T-helper 2 cell treated with Interferon-gamma antibody and Interleukin-4, amounts not matched to agents 5 μg/mL and 100 μg/mL, for 36 hours (primary cell): Measurements from ENCODE around the gene SESN1.
"Not testable (repeated sequence)": the region's sequence is repeated elsewhere in the genome, so short reads cannot be mapped to it uniquely, and the experiment has no call there.

Source experiments
- DNase-seq: peaks from one replicate; pipeline ENCODE4 v3.0.0; 2021; ENCODE audit warnings: low spot score
- H3K27ac Mint-ChIP-seq: one replicate; pipeline ENCODE4 v1.8.0; 2021; ENCODE audit warnings: mild to moderate bottlenecking, mixed read lengths
- H3K27me3 Mint-ChIP-seq: one replicate; pipeline ENCODE4 v1.8.0; 2021; ENCODE audit warnings: low read depth, mixed read lengths
- H3K36me3 Mint-ChIP-seq: one replicate; pipeline ENCODE4 v1.8.0; 2021; ENCODE audit warnings: low read depth, mixed read lengths
- H3K4me1 Mint-ChIP-seq: one replicate; pipeline ENCODE4 v1.8.0; 2021; ENCODE audit warnings: low read depth, mixed read lengths
- H3K4me3 Mint-ChIP-seq: one replicate; pipeline ENCODE4 v1.8.0; 2022; ENCODE audit warnings: mild to moderate bottlenecking, moderate library complexity, mixed read lengths
- H3K9me3 Mint-ChIP-seq: one replicate; pipeline ENCODE4 v1.8.0; 2021; ENCODE audit warnings: mixed read lengths

Gene SESN1

DNA sequence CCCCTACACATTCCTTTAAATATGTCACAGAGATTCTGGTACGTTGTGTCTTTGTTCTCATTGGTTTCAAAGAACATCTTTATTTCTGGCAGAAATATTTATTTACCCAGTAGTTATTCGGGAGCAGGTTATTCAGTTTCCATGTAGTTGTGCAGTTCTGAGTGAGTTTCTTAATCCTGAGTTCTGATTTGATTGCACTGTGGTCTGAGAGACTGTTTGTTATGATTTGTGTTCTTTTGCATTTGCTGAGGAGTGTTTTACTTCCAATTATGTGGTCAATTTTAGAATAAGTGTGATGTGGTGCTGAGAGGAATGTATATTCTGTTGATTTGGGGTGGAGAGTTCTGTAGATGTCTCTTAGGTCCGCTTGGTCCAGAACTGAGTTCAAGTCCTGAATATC, 18.0 kb upstream of the SESN1 start:
- H3K4me3 Mint-ChIP-seq, H3K27ac Mint-ChIP-seq, H3K27me3 Mint-ChIP-seq, DNase-seq, H3K9me3 Mint-ChIP-seq: not testable (repeated sequence)
- peaks cover 23% of the 10 kb centered on the region for H3K36me3 Mint-ChIP-seq
- H3K4me1 Mint-ChIP-seq: peaks cover 13% of the 10 kb centered on the region

DNA sequence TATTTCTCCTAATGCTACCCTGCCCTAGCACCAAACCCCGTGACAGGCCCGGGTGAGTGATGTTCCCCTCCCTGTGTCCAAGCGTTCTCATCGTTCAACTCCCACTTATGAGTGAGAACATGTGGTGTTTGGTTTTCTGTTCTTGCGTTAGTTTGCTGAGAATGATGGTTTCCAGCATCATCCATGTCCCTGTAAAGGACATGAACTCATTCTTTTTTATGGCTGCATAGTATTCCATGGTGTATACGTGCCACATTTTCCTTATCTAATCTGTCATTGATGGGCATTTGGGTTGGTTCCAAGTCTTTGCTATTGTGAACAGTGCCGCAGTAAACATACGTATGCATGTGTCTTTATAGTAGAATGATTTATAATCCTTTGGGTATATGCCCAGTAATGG, 15.0 kb upstream of the SESN1 start:
- DNase-seq, H3K9me3 Mint-ChIP-seq, H3K4me3 Mint-ChIP-seq, H3K27me3 Mint-ChIP-seq, H3K27ac Mint-ChIP-seq: not testable (repeated sequence)
- H3K36me3 Mint-ChIP-seq: peaks cover 25% of the 10 kb centered on the region
- H3K4me1 Mint-ChIP-seq: peaks cover 18% of the 10 kb centered on the region

DNA sequence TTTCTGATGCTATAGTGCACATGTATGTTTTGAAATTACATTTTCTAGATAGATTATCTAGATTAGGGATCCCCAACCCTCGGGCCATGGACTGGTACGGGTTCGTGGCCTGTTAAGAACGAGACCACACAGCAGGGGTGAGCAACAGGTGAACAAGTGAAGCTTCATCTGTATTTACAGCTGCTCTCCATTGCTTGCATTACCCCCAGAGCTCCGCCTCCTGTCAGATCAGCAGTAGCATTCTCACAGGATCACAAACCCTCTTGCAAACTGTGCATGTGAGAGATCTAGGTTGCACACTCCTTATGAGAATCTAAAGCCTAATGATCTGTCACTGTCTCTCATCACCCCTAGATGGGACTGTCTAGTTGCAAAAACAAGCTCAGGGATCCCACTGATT, 11.0 kb upstream of the SESN1 start:
- H3K27me3 Mint-ChIP-seq: no peaks in the 10 kb centered on the region
- H3K27ac Mint-ChIP-seq: no peak overlapping the region
- H3K4me3 Mint-ChIP-seq: no peak overlapping the region
- peaks cover 34% of the 10 kb centered on the region for H3K4me1 Mint-ChIP-seq
- no peak for DNase-seq
- H3K36me3 Mint-ChIP-seq: peaks cover 28% of the 10 kb centered on the region
- H3K9me3 Mint-ChIP-seq: peaks cover 6% of the 10 kb centered on the region

DNA sequence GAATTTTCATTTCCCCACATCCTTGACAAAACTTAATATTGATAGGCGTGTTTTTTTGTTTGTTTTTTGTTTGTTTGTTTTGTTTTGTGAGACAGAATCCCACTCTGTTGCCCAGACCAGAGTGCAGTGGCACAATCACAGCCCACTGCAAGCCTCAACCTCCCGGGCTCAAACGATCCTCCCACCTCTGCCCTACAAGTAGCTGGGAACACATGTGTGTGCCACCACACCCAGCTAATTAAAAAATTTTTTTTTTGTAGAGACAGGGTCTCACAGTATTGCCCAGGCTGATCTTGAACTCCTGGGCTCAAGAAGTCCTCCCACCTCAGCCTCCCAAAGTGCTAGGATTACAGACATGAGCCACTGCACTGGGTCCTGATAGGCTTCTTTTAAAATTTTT, 9.9 kb upstream of the SESN1 start:
- Mint-ChIP-seq H3K36me3 (peaks cover 21% of the 10 kb centered on the region), H3K27ac (no peak overlapping the region), H3K4me3 (no peak overlapping the region), H3K27me3 (no peaks in the 10 kb centered on the region), H3K4me1 (peaks cover 32% of the 10 kb centered on the region), H3K9me3 (no peaks in the 10 kb centered on the region)
- no peak for DNase-seq

DNA sequence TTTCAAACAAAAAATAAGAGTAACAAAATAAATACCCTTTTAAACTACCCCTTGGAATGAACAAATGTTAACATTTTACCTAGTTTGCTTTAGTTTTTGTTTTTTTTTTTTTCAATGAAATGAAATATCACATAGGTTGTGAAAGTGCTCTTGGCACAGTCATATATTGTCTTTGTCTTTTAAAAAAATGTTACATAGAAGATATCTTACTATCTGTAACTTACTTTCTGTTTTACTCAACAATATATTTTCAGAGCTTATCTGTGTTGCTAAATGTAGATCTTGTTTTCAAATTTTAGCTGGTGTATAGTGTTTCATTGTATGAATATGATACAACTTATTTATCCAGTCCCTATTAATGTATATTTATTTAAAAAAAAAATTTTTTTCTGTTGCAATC, 9.3 kb upstream of the SESN1 start:
- peak overlapping the region; percentile 63 for H3K27ac Mint-ChIP-seq
- H3K27me3 Mint-ChIP-seq: no peaks in the 10 kb centered on the region
- H3K4me3 Mint-ChIP-seq: peak overlapping the region; percentile 55
- H3K9me3 Mint-ChIP-seq: no peaks in the 10 kb centered on the region
- H3K36me3 Mint-ChIP-seq: peaks cover 23% of the 10 kb centered on the region
- DNase-seq: no peak
- H3K4me1 Mint-ChIP-seq: peaks cover 34% of the 10 kb centered on the region

DNA sequence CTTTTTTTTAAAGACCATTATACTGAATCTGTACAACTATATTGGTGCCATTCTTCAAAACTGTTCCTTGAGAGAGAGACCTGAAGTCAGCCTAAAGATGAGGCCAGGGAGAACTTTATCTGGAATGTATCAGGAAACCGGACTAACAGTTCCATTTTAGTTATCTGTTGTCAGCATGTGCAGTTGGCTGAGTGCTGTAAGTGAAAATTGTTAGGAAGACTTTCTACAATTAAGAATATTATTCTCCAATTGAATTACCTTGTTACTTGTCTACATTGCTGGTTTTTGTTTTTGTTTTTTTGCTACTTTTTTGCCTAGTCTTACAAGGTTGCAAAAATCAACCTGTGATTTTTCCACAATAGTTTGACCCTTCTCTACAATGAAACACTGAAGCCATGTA, 8.1 kb upstream of the SESN1 start:
- no peak overlapping the region for H3K27ac Mint-ChIP-seq
- H3K9me3 Mint-ChIP-seq: no peaks in the 10 kb centered on the region
- H3K4me1 Mint-ChIP-seq: peaks cover 34% of the 10 kb centered on the region
- H3K27me3 Mint-ChIP-seq: no peaks in the 10 kb centered on the region
- no peak overlapping the region for H3K4me3 Mint-ChIP-seq
- no peak for DNase-seq
- H3K36me3 Mint-ChIP-seq: peaks cover 25% of the 10 kb centered on the region

DNA sequence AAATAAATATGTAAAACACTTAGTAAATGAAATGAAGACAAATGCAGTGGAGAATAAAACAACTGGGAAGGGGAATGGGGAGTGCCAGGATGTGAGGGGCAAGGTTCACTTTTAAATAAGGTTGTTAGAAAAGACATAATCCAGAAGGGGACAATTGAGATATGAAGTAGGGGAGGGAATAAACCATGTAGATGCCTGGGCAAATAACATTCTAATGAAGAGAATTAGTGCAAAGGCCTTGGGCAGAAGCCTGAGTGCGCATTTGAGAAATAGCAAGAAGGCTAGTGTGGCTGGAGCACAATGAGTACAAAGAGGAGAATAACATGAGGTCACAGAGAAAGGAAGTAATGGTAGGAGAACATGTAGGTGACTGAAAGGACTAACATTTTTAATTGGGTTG, 3.0 kb upstream of the SESN1 start:
- Mint-ChIP-seq H3K27ac (no peak overlapping the region), H3K4me3 (no peak overlapping the region), H3K9me3 (no peaks in the 10 kb centered on the region), H3K27me3 (no peaks in the 10 kb centered on the region), H3K36me3 (peaks cover 22% of the 10 kb centered on the region), H3K4me1 (peaks cover 37% of the 10 kb centered on the region)
- DNase-seq: no peak

DNA sequence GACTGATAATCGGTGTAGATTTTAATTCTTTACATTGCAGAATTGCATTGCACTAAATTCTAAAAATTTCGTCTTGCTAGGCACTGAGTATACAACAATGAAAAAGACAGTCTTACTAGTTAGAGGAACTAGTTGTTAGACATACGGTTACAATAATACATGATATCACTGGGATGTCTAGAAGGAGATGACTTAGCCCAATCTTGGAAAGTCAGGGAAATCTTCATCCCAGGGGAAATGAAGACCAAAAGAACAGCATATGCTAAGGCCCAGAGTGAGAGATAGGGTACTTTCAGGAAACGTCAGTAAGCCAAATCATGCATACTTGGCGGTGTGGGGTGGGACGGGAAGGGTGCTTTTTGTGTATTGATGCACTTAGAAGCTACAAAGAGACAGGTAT, 1.6 kb upstream of the SESN1 start:
- Mint-ChIP-seq H3K27me3 (no peaks in the 10 kb centered on the region), H3K36me3 (peaks cover 14% of the 10 kb centered on the region), H3K9me3 (no peaks in the 10 kb centered on the region), H3K4me3 (peak overlapping the region; percentile 95), H3K4me1 (peaks cover 40% of the 10 kb centered on the region), H3K27ac (peak overlapping the region; percentile 74)
- no peak for DNase-seq

DNA sequence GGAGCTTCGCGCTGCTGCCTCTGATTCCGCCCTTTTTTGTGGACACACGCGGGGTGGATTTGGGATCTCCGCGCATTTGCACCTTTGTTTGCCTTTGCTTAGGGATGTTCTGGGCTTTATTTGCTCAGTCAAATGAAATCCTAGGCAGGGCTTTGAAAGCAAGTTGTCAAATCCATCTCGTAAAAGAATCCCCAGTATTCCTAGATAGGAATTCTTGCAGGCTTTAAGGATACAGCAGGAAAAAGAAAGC, 1.1 kb upstream of the SESN1 start:
- Mint-ChIP-seq H3K27me3 (no peaks in the 10 kb centered on the region), H3K27ac (peak overlapping the region; percentile 99), H3K9me3 (no peaks in the 10 kb centered on the region), H3K4me3 (peak overlapping the region; percentile 95), H3K36me3 (peaks cover 14% of the 10 kb centered on the region), H3K4me1 (peaks cover 40% of the 10 kb centered on the region)
- DNase-seq: no peak

DNA sequence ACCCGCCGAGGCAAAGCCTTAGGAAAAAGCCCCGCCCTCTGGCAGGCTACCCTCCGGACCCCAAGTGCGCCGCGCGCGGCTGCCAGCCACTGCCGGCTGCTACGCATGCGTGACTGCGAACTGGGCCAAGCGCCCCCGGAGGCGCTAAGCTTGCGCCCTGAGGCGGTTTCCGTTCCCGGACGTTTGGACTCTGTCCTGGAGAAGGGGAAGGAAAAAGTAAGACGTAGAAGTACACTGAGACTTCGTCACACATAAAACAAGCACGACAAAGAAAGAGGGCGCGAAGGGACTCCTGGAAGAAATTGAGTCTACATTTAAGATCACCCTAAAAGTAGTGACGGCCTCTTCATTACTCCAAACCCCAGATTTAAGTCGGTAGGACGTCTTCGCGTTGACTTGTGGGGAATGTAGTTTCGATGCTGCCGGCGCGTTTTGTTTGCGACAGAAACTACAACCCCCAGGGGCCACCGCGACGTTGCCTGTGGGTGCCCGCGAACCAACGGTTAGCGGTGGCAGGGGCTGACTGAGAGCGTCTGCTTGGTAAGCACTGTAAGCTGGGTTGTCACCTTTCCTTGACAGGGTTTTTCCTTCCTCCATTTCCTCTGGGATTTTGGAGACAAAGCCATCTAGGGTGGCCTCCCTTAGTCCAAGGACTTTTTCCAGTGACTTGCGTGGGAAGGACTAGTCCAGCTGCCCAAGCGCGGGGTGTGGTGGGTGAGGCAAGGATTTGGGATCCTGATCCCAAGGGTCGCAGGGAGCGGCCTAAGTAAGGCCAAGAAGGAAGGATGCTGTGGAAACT, 589 bp upstream of the SESN1 start, which contains the start of gene CEP57L1:
Gene CEP57L1 (plus strand): TSS at position 472 of the 799 bp plus-strand sequence. CDS start 49,715 bp downstream, outside the sequence.
- Mint-ChIP-seq H3K27me3 (no peaks in the 10 kb centered on the region), H3K36me3 (peaks cover 14% of the 10 kb centered on the region), H3K4me1 (peaks cover 40% of the 10 kb centered on the region), H3K9me3 (no peaks in the 10 kb centered on the region), H3K27ac (peak within 1 kb of the TSS; percentile 99), H3K4me3 (peak within 1 kb of the TSS; percentile 95)
- DNase-seq: peak; percentile 96

DNA sequence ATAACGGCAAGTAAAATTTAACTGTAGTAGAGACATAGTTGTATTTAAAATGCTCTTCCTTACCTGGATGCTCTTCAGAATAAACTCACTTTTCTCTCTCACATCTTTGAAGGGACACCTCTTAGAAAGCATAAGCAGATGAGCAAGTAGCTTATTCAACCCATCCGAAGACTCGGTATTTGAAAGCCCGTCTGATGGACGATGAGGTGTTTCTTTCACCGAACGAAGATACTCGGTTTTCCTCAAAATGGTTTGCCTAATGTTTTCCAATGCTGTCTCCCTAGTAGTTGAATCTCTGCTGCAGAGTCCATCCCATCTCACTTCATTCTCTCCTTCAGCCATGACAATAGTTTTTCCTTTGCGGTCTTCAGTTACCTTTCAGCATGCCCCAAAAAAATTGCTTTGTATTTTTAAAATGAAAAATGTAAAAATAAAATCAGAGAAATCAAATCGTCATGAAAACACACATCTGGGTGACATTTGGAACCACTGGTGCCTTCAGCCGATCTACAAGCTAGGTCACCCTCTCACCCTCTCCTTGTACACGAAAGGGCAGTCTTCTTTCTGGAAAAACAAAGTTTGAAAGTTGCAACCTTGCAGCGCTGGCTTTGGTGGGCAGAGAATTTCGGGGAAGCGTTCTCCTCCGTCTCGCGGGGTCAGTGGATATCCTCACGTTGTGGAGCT, 772 bp downstream of the SESN1 start:
- peak overlapping the region; percentile 91 for H3K4me3 Mint-ChIP-seq
- peaks cover 6% of the 10 kb centered on the region for H3K36me3 Mint-ChIP-seq
- H3K27ac Mint-ChIP-seq: peak overlapping the region; percentile 85
- H3K4me1 Mint-ChIP-seq: peaks cover 45% of the 10 kb centered on the region
- DNase-seq: no peak
- H3K9me3 Mint-ChIP-seq: no peaks in the 10 kb centered on the region
- no peaks in the 10 kb centered on the region for H3K27me3 Mint-ChIP-seq

DNA sequence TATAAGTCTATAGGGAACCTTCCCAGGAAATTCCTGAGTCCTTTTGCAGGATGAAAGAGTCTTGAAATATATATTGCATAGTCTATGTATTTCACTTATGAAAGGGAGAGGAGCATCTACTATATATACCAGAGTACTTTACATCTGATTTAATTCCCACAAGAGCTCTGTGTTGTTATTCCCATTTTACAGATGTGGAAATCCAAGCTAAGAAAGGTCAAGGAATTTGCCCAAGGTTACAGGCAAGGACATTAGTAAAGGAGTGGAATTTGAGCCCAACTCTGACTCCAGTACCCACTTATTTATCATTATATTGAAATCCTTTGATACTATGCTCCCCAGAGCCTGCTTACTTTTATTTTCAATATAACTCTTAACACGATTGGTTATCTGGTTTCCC, 2.6 kb downstream of the SESN1 start:
- Mint-ChIP-seq H3K4me3 (peak overlapping the region; percentile 75), H3K9me3 (no peaks in the 10 kb centered on the region), H3K27me3 (no peaks in the 10 kb centered on the region), H3K36me3 (peaks cover 2% of the 10 kb centered on the region), H3K4me1 (peaks cover 49% of the 10 kb centered on the region), H3K27ac (peak overlapping the region; percentile 8)
- no peak for DNase-seq

DNA sequence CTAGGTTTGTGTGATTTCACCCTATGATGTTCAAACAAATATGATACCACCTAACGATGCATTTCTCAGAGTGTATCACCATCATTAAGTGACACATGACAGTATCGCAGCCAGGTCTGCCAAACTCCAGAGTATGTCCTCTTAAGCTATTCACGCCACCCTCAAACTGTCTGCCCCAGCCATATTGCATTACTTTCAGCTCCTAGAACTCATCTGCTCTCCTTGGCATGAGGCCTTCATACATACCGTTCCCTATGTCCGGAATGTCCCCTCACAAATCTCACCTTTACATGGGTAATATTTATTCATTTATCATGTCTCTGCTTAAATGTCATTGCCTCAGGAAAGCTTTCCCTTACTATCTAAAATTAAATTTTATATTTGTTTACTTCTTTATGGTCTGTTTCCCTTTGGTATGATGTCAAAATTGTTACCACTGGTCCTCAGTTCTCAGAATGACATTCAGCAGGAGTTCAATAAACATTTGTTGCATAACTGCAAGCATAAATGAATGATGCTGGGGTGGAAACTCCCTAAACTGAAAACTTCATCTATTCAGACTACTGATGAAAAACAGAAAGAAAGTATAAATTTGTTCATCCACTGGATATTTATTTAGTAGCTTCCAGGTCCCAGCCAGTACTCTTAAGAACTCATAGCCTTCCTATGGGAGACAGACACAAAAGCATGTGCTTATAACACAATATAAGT, 3.2 kb downstream of the SESN1 start:
- Mint-ChIP-seq H3K27me3 (no peaks in the 10 kb centered on the region), H3K4me1 (peaks cover 45% of the 10 kb centered on the region), H3K36me3 (peaks cover 2% of the 10 kb centered on the region), H3K4me3 (peak overlapping the region; percentile 75), H3K9me3 (no peaks in the 10 kb centered on the region), H3K27ac (no peak overlapping the region)
- DNase-seq: no peak

DNA sequence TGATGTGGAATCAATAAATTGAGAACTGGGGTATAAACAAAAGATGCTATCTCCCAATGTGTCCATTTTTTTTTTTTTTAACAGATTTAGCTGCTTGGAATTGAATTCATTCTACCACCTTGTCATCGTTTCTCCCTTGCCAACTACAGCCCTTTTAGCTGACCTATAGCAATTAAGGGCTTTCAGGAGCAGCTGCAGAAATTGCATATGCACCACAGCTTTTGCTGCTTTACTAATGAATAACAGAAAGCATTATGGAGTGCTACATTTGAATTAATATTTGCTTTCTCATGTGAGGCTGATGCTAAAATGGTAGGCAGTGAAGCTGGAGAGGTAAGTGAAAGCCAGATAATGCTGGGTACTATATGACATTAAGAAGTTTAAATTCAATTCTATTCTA, 5.7 kb downstream of the SESN1 start:
- peaks cover 37% of the 10 kb centered on the region for H3K4me1 Mint-ChIP-seq
- H3K27ac Mint-ChIP-seq: no peak overlapping the region
- no peak overlapping the region for H3K4me3 Mint-ChIP-seq
- DNase-seq: no peak
- H3K9me3 Mint-ChIP-seq: no peaks in the 10 kb centered on the region
- peaks cover 2% of the 10 kb centered on the region for H3K36me3 Mint-ChIP-seq
- no peaks in the 10 kb centered on the region for H3K27me3 Mint-ChIP-seq
